GM18511 (cell line): ENCODE data around the gene ZNF879.

Experiments
- ATAC-seq: cut with Tn5 transposase; IDR thresholded peaks from one replicate; pipeline ENCODE4 v1.9.1; 2021; ENCODE audit warnings: mild to moderate bottlenecking, moderate library complexity; ENCODE audit not compliant: unreplicated experiment

ZNF879 gene

DNA sequence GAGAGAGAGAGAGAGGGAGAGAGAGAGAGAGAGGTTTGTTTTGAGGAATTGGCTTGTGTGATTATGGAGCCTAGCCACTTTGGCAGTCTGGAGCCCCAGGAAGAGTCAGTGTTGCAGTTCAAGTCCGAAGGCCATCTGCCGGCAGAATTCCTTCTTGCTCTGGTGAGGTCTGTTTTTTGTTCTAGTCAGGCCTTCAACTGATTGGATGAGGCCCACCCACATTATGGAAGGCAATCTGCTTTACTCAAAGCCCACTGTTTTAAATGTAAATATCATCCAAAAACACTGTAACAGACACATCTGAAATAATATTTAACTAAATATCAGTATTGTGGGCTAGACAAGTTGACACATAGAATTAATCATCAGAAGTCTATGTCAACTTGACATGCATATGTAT, 17.0 kb upstream of the ZNF879 start:
- ATAC-seq, result no peak

DNA sequence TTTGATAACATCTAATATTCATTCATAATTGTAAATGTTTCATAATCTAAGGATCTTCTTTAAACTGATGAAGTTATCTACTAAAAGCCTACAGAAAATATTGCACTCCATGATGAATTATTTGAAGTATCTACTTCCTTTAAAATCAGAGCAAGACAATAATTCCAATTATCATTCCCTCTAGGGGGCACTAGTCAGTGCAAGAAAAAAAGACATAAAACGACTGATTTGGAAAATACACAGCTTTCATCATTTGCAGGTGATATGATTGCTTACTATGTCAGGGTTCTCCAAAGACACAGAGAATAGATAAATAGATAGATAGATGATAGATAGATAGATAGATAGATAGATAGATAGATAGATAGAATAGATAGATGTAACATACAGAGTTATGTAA, 14.9 kb upstream of the ZNF879 start:
- ATAC-seq, result no peak

DNA sequence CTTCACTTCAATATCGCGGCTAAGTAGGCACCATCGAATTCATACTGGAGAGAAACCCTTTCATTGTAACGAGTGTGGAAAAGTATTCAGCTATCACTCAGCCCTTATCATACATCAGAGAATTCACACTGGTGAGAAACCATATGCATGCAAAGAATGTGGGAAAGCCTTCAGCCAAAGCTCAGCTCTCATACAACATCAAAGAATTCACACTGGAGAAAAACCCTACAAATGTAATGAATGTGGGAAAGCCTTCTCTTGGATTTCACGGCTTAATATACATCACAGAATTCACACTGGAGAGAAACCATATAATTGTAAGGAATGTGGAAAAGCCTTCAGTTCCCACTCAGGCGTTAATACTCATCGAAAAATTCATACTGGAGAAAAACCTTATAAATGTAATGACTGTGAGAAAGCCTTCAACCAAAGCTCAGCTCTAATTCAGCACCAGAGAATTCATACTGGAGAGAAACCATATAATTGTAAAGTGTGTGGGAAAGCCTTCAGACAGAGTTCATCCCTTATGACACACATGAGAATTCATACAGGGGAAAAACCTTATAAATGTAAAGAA, 9.5 kb downstream of the ZNF879 start:
- ATAC-seq, result no peak

DNA sequence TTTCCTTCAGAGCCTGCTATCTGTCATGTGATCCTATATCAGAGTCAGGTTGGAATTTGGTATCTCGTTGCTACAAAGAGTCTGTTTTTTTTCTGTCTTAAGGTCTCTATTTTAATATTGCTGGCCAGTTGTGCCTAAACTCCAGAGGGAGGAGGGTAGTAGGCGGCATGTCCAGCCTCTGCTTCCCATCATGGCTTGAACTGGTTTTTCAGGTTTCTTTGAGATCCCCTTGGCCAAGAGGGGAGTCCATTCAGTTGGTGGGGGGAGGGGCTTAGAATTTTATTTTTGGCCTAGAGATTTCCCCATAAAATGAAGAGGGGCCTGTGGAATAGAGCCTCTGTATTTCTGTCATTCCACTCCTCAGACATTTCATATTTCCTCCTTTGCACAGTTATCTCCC, 21.2 kb downstream of the ZNF879 start:
- ATAC-seq, result no peak

DNA sequence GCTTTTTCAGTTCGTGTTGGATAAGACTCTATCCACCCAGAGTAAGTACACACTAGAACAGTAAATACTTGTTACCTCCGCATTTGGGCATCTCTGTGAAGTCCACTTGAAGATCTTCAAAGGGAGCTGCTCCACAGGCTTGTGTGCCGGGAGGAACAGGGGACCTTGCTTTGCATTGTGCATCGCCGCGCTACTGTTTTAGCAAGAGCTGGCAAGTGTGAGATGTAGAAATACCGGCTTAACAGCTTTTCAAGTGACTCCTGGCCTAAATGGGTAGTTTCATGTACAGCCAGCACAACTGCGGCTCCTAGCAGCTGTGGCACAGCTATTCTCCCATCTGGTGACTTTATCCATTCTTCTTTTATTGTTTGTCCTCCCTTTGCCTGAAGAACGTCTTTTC, 28.2 kb downstream of the ZNF879 start:
- ATAC-seq, result no peak

DNA sequence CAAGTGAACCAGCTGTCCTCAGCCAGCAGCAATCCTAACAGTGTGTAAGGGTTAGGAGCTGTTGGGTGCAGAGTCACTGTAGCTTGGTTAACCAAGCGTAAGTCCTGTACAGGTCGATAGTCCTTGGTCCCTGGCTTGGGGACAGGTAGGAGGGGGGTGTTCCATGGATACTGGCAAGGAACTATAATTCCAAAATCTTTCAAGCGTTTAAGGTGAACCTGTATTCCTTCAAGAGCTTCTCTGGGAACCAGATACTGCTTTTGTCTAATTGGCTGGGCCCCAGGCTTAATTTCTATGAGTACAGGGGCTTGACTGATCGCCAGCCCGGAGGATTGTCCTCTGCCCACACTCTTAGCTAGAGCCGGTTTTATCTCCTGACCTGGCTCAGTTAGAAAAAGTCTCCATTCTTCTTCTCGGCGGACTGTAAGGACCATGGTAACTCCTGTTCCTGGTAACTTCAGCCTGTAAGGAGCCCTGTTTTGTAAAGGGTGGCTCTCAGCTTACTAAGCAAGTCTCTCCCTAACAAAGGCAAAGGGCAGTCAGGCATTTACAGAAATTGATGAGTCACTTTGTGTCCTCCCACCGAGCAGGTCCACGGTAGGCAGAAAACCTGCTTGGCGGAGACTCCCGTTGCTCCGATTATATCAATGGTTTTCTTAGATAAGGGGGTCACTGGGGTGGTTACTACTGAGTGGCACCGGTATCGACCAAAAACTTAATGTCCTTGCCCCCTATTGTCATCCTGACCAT, 30.6 kb downstream of the ZNF879 start:
- ATAC-seq, result no peak

DNA sequence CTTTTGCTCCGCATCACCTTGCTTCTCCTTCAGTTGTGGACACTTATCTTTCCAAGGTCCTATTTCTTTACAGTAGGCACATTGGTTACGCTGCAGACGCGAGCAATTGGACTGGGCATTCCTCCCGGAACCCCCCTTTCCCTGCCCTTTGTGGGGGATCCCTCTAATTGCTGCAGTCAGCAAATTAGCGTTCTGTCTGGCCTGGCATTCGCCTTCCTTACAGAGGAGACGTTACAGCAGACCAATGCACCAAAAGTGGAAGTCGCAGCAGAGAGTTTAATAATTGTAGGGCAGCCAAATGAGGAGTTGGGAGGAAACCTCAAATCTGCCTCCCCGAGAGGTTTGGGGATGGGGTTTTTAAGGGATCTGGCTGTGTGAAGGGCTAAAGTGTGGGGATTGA, 31.3 kb downstream of the ZNF879 start:
- no peak for ATAC-seq

DNA sequence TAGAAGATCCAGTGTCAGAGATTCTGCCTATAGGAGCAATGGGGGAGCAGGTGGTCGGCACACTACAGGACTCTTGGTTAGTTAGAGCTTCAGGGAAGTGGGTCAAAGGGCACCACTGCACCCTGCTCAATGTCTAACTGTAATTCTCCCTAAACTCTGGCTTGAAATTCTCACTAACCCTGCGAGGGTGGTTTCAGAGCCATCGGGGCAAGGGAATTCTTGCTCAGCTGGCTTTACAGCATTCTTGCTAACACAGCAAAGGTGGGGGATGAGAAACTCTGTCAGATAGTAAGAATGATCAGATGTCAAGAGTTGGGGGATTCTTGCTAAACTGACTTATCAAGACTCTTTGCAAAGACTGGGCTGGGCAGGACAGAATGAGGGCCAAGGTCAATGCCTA, 31.8 kb downstream of the ZNF879 start:
- no peak for ATAC-seq

DNA sequence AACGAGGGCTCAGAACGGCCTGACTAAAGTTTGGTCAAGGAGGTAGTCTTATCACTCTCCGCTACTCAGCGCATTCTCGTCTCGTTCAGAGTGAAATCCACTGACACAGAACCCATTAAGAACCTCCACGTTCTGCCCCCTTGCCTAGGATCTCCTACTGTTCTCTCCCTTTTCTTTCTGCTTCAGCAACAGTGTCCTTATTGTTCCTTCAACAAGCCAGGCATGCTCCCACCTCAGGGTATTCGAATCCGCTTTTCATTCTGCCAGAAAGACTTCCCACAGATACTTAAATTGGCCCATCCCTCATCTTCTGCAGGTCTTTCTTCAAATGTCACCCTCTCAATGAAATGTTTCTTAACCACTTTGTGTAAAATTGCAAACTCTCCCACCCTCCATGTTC, 32.2 kb downstream of the ZNF879 start:
- ATAC-seq, result no peak

DNA sequence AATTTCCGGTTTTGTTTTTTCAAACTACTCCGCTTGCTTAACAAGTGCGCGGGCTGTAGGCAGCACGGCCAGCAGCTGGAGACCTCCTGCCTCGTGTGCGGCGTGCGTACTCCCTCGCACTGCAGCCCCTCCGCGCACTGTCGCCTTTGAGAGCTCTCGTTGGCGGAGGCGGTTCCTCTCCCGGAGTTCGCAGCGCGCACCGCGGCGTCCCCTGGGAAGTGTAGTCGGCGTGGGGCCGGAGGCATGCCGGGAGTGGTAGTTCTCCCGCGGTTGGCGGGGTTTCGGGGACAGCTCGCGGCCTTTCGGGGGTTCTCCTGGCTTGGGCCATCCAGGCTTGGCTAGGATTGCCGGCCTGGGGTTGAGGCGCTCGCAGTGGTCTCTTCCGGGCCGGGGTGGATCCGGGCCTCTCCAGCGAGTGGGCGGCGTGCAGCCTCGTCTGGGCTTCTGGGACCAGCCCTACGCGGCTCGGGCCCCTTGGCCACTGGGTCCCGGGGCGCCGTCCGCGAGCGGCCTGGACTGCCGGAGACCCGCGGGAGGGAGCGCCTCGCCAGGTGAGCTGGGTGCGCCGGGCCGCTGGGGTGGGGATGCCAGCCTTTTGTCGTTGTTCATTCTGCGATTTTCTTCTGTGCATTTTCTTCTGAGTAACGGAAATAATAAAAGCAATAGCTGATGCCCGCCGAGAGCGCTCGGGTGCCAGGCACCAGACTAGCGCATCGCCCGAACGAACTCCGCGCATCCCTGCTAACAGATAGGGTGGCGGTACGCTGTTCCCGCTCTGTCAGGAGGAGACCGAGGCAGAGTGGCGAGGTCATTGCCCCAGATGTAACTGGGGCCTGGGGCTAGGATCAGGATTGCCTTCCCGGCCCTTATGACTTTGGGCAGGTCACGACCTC, 36.8 kb downstream of the ZNF879 start, which contains the start of gene ZNF354C:
Gene ZNF354C, plus strand, starts transcription at position 258 of the 893 bp plus-strand sequence. CDS start 1,696 bp downstream, outside the sequence.
- ATAC-seq, result no peak

DNA sequence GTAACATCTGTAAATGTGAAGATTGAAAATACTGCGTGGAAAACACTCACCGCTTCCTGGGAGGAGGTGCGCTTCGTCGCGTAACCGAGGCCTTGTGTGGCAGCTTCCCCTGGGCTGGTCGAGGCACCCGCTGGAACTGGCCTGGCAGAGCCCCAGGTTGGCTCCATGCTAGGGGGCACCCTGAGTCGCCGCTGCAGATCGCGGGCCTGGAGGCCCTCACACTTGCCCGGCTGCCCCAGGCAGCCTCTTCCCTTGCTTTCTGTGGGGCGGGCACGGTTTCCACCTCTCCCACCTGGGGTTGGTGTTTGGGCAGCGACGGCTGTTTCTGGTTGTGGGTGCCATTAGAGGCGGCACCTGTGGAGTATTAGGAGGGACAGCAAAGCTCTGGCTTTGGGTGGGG, 37.4 kb downstream of the ZNF879 start:
- ATAC-seq, result no peak

DNA sequence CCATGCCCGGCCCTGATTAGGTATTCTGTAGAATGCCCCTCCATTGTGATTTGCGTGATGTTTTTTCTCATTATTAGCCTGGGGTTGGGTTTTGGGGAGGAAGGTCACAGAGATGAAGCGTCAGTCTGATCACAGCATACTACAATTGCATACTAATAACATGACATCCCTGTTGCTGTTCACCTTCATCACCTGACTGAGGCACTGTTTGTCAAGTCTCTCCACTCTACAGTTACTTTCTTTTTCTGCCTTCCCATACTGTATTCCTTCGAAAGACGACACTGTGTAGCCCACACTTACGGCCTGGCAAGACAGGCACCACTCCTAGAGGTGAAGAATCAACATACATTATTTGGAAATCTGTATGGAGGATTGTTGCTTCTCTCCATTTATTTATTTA, 42.1 kb downstream of the ZNF879 start:
- no peak for ATAC-seq

DNA sequence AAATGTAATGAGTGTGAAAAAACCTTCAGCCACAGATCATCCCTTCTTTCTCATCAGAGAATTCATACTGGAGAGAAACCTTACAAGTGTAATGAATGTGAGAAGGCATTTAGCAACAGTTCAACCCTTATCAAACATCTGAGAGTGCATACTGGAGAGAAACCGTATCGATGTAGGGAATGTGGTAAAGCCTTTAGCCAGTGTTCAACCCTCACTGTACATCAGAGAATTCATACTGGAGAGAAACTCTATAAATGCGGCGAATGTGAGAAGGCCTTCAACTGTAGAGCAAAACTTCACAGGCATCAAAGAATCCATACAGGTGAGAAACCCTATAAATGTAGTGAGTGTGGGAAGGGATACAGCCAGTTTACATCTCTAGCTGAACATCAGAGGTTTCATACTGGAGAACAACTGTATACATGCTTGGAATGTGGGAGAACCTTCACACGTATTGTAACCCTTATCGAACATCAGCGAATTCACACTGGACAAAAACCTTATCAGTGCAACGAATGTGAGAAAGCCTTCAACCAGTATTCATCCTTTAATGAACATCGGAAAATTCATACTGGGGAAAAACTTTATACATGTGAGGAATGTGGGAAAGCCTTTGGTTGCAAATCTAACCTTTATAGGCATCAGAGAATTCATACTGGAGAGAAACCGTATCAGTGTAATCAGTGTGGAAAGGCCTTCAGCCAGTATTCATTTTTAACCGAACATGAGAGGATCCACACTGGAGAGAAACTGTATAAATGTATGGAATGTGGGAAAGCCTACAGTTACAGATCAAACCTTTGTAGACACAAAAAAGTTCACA, 55.8 kb downstream of the ZNF879 start:
- ATAC-seq, result no peak

DNA sequence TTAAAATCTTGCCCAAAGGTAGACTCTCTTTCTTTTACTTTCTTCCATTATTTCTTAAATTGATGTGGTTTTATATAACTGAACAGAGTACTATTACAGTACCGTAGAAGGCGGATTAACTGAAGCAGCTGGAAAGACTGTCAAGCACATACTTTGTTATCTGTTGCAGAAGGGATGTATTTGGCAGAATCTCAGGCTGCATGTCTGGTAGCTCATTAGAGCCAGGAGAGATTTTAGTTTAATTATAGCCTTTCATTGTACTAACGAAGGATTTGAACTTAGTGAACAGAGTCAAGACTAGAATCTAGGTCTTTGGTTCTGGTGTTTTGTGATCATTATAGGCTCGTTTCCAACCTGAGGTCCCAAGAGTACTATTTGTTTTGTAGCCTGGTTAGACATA, 57.1 kb downstream of the ZNF879 start:
- ATAC-seq, result no peak
